Fibroblast of skin of abdomen (primary cell): Measurements from ENCODE around the gene DGUOK.
"Not testable (repeated sequence)": the region's sequence is repeated elsewhere in the genome, so short reads cannot be mapped to it uniquely, and the experiment has no call there.

Experiments
- DNase-seq: peaks from one replicate; pipeline ENCODE4 v3.0.0-alpha.2; 2013

DGUOK gene

GRCh38 chr2:73901143-73901542 lies 25.5 kb upstream of the DGUOK start:
- no peak for DNase-seq

- DNase-seq = no peak
These were observed 24.4 kb upstream of the DGUOK start for GRCh38 chr2:73902284-73902683.

- no peak for DNase-seq
These were observed 23.4 kb upstream of the DGUOK start for GRCh38 chr2:73903313-73903712.

- DNase-seq = not testable (repeated sequence)
These were observed 22.6 kb upstream of the DGUOK start for GRCh38 chr2:73903949-73904613.

GRCh38 chr2:73904952-73905351 lies 21.7 kb upstream of the DGUOK start:
- no peak for DNase-seq

- no peak for DNase-seq
These were observed 19.7 kb upstream of the DGUOK start for GRCh38 chr2:73906847-73907505.

GRCh38 chr2:73907840-73908452 lies 18.7 kb upstream of the DGUOK start:
- DNase-seq = peak; percentile 37

- DNase-seq = no peak
These were observed 17.7 kb upstream of the DGUOK start for GRCh38 chr2:73908689-73909652.

GRCh38 chr2:73910873-73911547 lies 15.7 kb upstream of the DGUOK start:
- DNase-seq = no peak

GRCh38 chr2:73911548-73912208 lies 15.0 kb upstream of the DGUOK start:
- DNase-seq = no peak

- no peak for DNase-seq
These were observed 13.1 kb upstream of the DGUOK start for GRCh38 chr2:73913414-73914054.

GRCh38 chr2:73914667-73915066 lies 12.0 kb upstream of the DGUOK start:
- DNase-seq = no peak

- no peak for DNase-seq
These were observed 11.2 kb upstream of the DGUOK start for GRCh38 chr2:73915437-73915993.

- DNase-seq = no peak
These were observed 10.0 kb upstream of the DGUOK start for GRCh38 chr2:73916666-73917065.

- no peak for DNase-seq
These were observed 9.4 kb upstream of the DGUOK start for GRCh38 chr2:73917296-73917695.

- DNase-seq = no peak
These were observed 8.9 kb upstream of the DGUOK start for GRCh38 chr2:73917696-73918207.

GRCh38 chr2:73918856-73919255 lies 7.8 kb upstream of the DGUOK start:
- DNase-seq = no peak

- no peak for DNase-seq
These were observed 7.0 kb upstream of the DGUOK start for GRCh38 chr2:73919596-73920228.

- DNase-seq = peak; percentile 14
These were observed 5.8 kb upstream of the DGUOK start for GRCh38 chr2:73920577-73921545.
